ENCODE results near the gene UTY.

- TF ChIP-seq CTCF (IDR thresholded peaks at IDR 0.05; ENCODE audit: extremely low read depth in 1 of 2, insufficient read depth in 1 of 2, low read depth in 1 of 2, low read length in 2 of 2) (no peak), POLR2A (IDR thresholded peaks at IDR 0.05; ENCODE audit: low read depth, low read length) (no peak), POLR2AphosphoS5 (IDR thresholded peaks at IDR 0.05; ENCODE audit: insufficient read depth, low read depth, low read length) (no peak), EZH2 (IDR thresholded peaks at IDR 0.05; ENCODE audit: borderline replicate concordance, low read depth, low read length, severe bottlenecking) (no peak), GATA2 (IDR thresholded peaks at IDR 0.05; ENCODE audit: insufficient read depth, insufficient read length, low read depth, low read length) (no peak), MAX (IDR thresholded peaks at IDR 0.05; ENCODE audit: insufficient read depth, insufficient read length) (no peak)
Measured at GRCh38 chrY:13250421-13250820, 229.4 kb downstream of the UTY start.
